K562 (cell line): Measurements from ENCODE around the gene KCTD7. TPM values are rescaled to one million over a fixed set of nuclear protein-coding genes. Genes with fewer than 3 reads are reported as not detected.
"Not testable (repeated sequence)": the region's sequence is repeated elsewhere in the genome, so short reads cannot be mapped to it uniquely, and the experiment has no call there.

Source experiments
- ATAC-seq: fragments of 200-7000 bp; cut with Tn5 transposase; 3 replicates; pipeline ENCODE4 v1.9.1; 2020; ENCODE audit warnings: moderate library complexity
- BruUV-seq: library from RNA; stranded (reverse); fragments of 400-500 nt; replicated peaks from 2 replicates; lab custom pipeline; 2021; lab: Mats Ljungman, UMichigan
- CTCF ChIA-PET: fragments of 300-600 bp; formaldehyde crosslinking; extraction: SDS; loops from one replicate; lab custom pipeline; 2021; ENCODE audit warnings: low intra/inter-chr PET ratio; lab: Yijun Ruan, JAX
- POLR2A ChIA-PET: fragments of 300-600, 350-650 bp; sonication (Branson Sonifier 250); formaldehyde crosslinking; extraction: SDS; loops from one replicate; lab custom pipeline; 2021; ENCODE audit warnings: antibody characterized with exemption, inconsistent platforms; lab: Yijun Ruan, JAX
- DNase-seq, 4 experiments: peaks; one replicate each; pipeline versions ENCODE4 v3.0.0 to v3.0.0-alpha.2; 2011 to 2018; ENCODE audit warnings: low spot score in 3 of 4, mixed read lengths in 3 of 4; ENCODE audit errors: extremely low read depth in 1 of 4
- FAIRE-seq: peaks from 2 replicates; lab custom pipeline; 2011; peaks lifted over from hg19 to GRCh38; lab: Jason Lieb, UNC
- H2AFZ ChIP-seq: 2 replicates; pipeline ENCODE4 v1.6.0; 2011; ENCODE audit warnings: low read depth, low read length, control low read depth, inconsistent platforms
- H3K27ac ChIP-seq: fragments of 200-600 bp; 3 replicates; pipeline ENCODE4 v1.8.0; 2011; ENCODE audit warnings: low read depth, mild to moderate bottlenecking, control low read depth, inconsistent platforms, low read length, moderate library complexity, mixed read lengths; ENCODE audit errors: extremely low read depth
- H3K27me3 ChIP-seq, 2 experiments: fragments of 300-600 bp in 1 of 2; 2 replicates in 1 of 2; 3 replicates in 1 of 2; pipeline versions ENCODE4 v1.6.0 to v1.8.0; 2011; ENCODE audit warnings: inconsistent platforms in 2 of 2, low read length in 2 of 2, mild to moderate bottlenecking in 1 of 2, mixed read lengths in 1 of 2, moderate library complexity in 1 of 2; ENCODE audit not compliant: control insufficient read depth in 2 of 2, insufficient read depth in 2 of 2
- H3K36me3 ChIP-seq: fragments of 300-600 bp; 3 replicates; pipeline ENCODE4 v1.8.0; 2011; ENCODE audit warnings: mild to moderate bottlenecking, low read length, inconsistent platforms; ENCODE audit not compliant: control insufficient read depth, insufficient read depth
- H3K4me1 ChIP-seq, 2 experiments: fragments of 200-600 bp in 1 of 2; replicated peaks in 1 of 2; 2 replicates in 1 of 2; 3 replicates in 1 of 2; pipeline versions ENCODE4 v1.5.1 to v1.8.0; 2011; ENCODE audit warnings: inconsistent platforms in 2 of 2, low read length in 2 of 2, mild to moderate bottlenecking in 1 of 2, mixed read lengths in 1 of 2, moderate library complexity in 1 of 2; ENCODE audit not compliant: control insufficient read depth in 2 of 2, insufficient read depth in 2 of 2
- H3K4me2 ChIP-seq: 2 replicates; pipeline ENCODE4 v1.6.1; 2011; ENCODE audit warnings: low read length, control low read depth, inconsistent platforms, mixed read lengths; ENCODE audit not compliant: insufficient read depth
- H3K4me3 ChIP-seq: fragments of 200-600 bp; sonication (generic), shearing (Covaris generic); 2 replicates; pipeline ENCODE4 v1.5.1; 2016; ENCODE audit warnings: control low read depth, inconsistent platforms
- H3K79me2 ChIP-seq: fragments of 200-600 bp; 3 replicates; pipeline ENCODE4 v1.8.0; 2011; ENCODE audit warnings: low read length, inconsistent platforms; ENCODE audit not compliant: control insufficient read depth, insufficient read depth
- H3K9ac ChIP-seq, 2 experiments: 2 replicates each; pipeline versions ENCODE4 v1.6.0 to v1.6.1; 2011; ENCODE audit warnings: low read depth in 2 of 2, low read length in 2 of 2, control low read depth in 1 of 2, inconsistent platforms in 1 of 2, mild to moderate bottlenecking in 1 of 2, mixed read lengths in 1 of 2; ENCODE audit not compliant: insufficient read depth in 1 of 2
- H3K9me1 ChIP-seq: one replicate; pipeline ENCODE4 v1.6.0; 2011; ENCODE audit warnings: inconsistent platforms, mild to moderate bottlenecking, low read length, moderate library complexity; ENCODE audit not compliant: control insufficient read depth, insufficient read depth
- H3K9me3 ChIP-seq: replicated peaks from 2 replicates; pipeline ENCODE4 v1.5.1; 2011; ENCODE audit warnings: low read depth, low read length, inconsistent platforms; ENCODE audit not compliant: control insufficient read depth, insufficient read depth
- H4K20me1 ChIP-seq: replicated peaks from 2 replicates; pipeline ENCODE4 v1.6.1; 2011; ENCODE audit warnings: low read length, inconsistent platforms, mixed read lengths; ENCODE audit not compliant: control insufficient read depth, insufficient read depth
- ZNF121 ChIP-seq: sonication (generic); formaldehyde crosslinking; conservative IDR thresholded peaks from 2 replicates; pipeline ENCODE4 v1.8.0; 2022; ENCODE audit warnings: missing genetic modification reagents
- WGBS: fragments of 100-300 bp; shearing (Covaris generic); methylation state at CpG from one replicate; pipeline ENCODE4 v1.1.6; 2016; ENCODE audit warnings: low coverage, mixed read lengths; ENCODE audit not compliant: insufficient coverage; ENCODE audit errors: missing lambda C conversion rate; 5-methylcytosine and 5-hydroxymethylcytosine counted together
- in situ Hi-C: fragments of 300-500 bp; cut with MboI; formaldehyde crosslinking; loops from 4 replicates; pipeline ENCODE4 v1.15.0; 2018; ENCODE audit warnings: inconsistent platforms, mixed read lengths
- intact Hi-C: fragments of 100-400 bp; cut with micrococcal nuclease; formaldehyde crosslinking; loops from 2 replicates; pipeline ENCODE4 v1.14.2; 2022
- polyA plus RNA-seq, 8 experiments: library from polyadenylated mRNA; depleted of rRNA in 4 of 8; stranded (reverse) in 5 of 8; unstranded in 3 of 8; fragments of >200 nt; fragmentation: Nextera tagmentation in 2 of 8; fragmentation: Illumina TruSeq in 1 of 8; extraction: Ambion mirVana in 2 of 8; extraction: Trizol in 1 of 8; gene quantifications; 2 replicates each; pipeline versions ENCODE4 v1.2.1 to v1.2.3, GENCODE V29; 2011 to 2014; ENCODE audit warnings: inconsistent platforms in 1 of 8, missing spikeins in 1 of 8
- total RNA-seq, 7 experiments: library from RNA; depleted of rRNA in 6 of 7; stranded (reverse); fragments of >200 nt in 6 of 7; fragmentation: Illumina TruSeq in 2 of 7; extraction: Trizol in 2 of 7; gene quantifications; 2 replicates each; pipeline versions ENCODE4 v1.2.1 to v1.2.3, GENCODE V29; 2011 to 2021; ENCODE audit warnings: low replicate concordance in 1 of 7
- TF ChIP-seq, protein P1 (sequence below): fragments of 200-800 bp; sonication (Bioruptor generic); IDR thresholded peaks from 2 replicates; pipeline ENCODE4 v1.6.1; 2017; ENCODE audit warnings: missing genetic modification characterization, missing compliant biosample characterization

KCTD7 gene
- total and polyA plus RNA-seq, 9 of the 15 experiments (the other 6 are each of a cell fraction or from before 2014, with no cell fraction given): 1.5 to 26.0 (median 9.0) TPM

DNA sequence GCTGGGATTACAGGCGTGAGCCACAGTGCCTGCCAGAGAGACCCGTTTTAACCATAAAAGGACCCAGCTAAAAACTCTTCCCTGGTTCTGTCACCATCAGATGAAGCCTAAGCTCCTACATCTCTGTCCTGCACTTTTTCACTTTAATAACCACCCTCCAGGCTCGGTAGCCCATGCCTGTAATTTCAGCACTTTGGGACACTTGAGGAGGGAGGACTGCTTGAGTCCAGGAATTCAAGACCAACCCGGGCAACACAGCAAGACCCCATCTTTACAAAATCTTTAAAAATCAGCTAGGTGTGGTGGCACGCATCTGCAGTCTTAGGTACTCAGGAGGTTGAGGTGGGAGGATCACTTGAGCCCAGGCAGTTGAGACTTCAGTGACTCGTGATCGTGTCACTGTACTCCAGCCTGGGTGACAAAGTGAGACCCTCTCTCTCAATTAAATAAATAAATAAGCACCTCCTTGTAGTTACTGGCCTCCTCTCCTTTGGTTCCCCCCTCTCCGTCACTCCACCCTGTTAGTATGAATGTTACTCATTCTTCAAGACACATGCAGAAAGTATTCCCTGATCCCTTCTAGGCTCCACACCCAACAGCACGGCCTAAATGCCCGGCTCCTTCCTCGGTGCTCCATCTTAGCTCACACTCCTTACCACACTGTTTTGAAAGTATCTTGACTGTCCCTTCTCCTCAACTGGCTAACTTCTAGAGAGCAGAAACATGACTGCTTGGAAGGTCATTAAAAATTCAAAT lies 38.2 kb upstream of the KCTD7 start:
- TSS peak; percentile 38 for BruUV-seq
- POLR2A ChIA-PET: interaction anchor here (0.6 to 1.0 kb wide), 5 partner anchors 8 to 106 kb away, joined by 3 read pairs; no protein-coding TSS in a partner anchor
- H3K9me1 ChIP-seq, H2AFZ ChIP-seq, in situ Hi-C loops, FAIRE-seq, ATAC-seq, intact Hi-C loops, H3K27me3 ChIP-seq, H3K27ac ChIP-seq, H3K9me3 ChIP-seq: not testable (repeated sequence)
- 43% methylated on average over 11 of the region's 11 CpGs for WGBS
- Histone ChIP-seq H3K79me2 (peaks cover 71% of the 10 kb centered on the region), H3K36me3 (peaks cover 27% of the 10 kb centered on the region; the same call in 1 of the 3 replicates), H4K20me1 (peaks cover 15% of the 10 kb centered on the region), H3K9ac (peak overlapping the region; percentile 21 to 77; a peak in 3 of 4 replicates), H3K4me3 (peak overlapping the region; percentile 82; the same call in 1 of the 2 replicates), H3K4me1 (peaks cover 16 to 22% of the 10 kb centered on the region in 2 experiments), H3K4me2 (peak overlapping the region; percentile 87)
- CTCF ChIA-PET: interaction anchor here (0.6 kb wide), 1 partner anchor 547 kb away, joined by 9 read pairs; no protein-coding TSS in a partner anchor
- peak in 1 of 4 experiments; percentile 20 for DNase-seq
- TF ChIP-seq, protein P1, sequence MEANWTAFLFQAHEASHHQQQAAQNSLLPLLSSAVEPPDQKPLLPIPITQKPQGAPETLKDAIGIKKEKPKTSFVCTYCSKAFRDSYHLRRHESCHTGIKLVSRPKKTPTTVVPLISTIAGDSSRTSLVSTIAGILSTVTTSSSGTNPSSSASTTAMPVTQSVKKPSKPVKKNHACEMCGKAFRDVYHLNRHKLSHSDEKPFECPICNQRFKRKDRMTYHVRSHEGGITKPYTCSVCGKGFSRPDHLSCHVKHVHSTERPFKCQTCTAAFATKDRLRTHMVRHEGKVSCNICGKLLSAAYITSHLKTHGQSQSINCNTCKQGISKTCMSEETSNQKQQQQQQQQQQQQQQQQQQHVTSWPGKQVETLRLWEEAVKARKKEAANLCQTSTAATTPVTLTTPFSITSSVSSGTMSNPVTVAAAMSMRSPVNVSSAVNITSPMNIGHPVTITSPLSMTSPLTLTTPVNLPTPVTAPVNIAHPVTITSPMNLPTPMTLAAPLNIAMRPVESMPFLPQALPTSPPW (CRISPR knock-in tag): 0 out of 2 replicates have a peak, but pooled peaks have one; percentile 20
- peak; percentile 82 for TF ChIP-seq ZNF121 (CRISPR knock-in tag)
